Left ventricle myocardium inferior (tissue), 1 donor: Measurements from ENCODE around the gene NXN. TPM values are rescaled to one million over a fixed set of nuclear protein-coding genes. Genes with fewer than 3 reads are reported as not detected.
"Not testable (repeated sequence)": the region's sequence is repeated elsewhere in the genome, so short reads cannot be mapped to it uniquely, and the experiment has no call there.

Source experiments
- DNase-seq: peaks from one replicate; pipeline ENCODE4 v3.0.0-alpha.2; 2020
- H3K27ac ChIP-seq: fragments of 200-600 bp; replicated peaks from 2 replicates; pipeline ENCODE4 v1.8.0; 2021
- H3K27me3 ChIP-seq: fragments of 200-600 bp; 2 replicates; pipeline ENCODE4 v1.8.0; 2021; ENCODE audit warnings: low read depth
- H3K36me3 ChIP-seq: fragments of 200-600 bp; 2 replicates; pipeline ENCODE4 v1.8.0; 2021
- H3K4me1 ChIP-seq: fragments of 200-600 bp; 2 replicates; pipeline ENCODE4 v1.8.0; 2021
- H3K4me3 ChIP-seq: fragments of 200-600 bp; 2 replicates; pipeline ENCODE4 v1.8.0; 2021; ENCODE audit warnings: mild to moderate bottlenecking, moderate library complexity
- H3K9me3 ChIP-seq: fragments of 200-600 bp; replicated peaks from 2 replicates; pipeline ENCODE4 v1.8.0; 2021
- CTCF ChIP-seq: fragments of 200-600 bp; IDR thresholded peaks from 2 replicates; pipeline ENCODE4 v1.8.0; 2021; ENCODE audit warnings: antibody characterized with exemption, mild to moderate bottlenecking, borderline replicate concordance
- intact Hi-C: fragments of 100-400 bp; cut with micrococcal nuclease; formaldehyde crosslinking; loops from one replicate; pipeline ENCODE4 v1.11.0; 2022
- total RNA-seq: library from RNA; stranded (reverse); fragmentation: NEBNext Ultra II Directional; extraction: Animal tissue kit (Norgen Biotek cat#: 25700); gene quantifications from one replicate; pipeline ENCODE4 v1.2.1, GENCODE V29; 2021
- donor health status: DM: no; HTN: yes; CAD: no; lungs with severe emphysema.

The NXN gene
- total RNA-seq, 1 donor from 2014 or later = 13.8 TPM

- Histone ChIP-seq H3K36me3 (no peaks in the 10 kb centered on the region), H3K9me3 (no peaks in the 10 kb centered on the region), H3K4me1 (peaks cover 33% of the 10 kb centered on the region), H3K27ac (no peak overlapping the region), H3K4me3 (no peak overlapping the region), H3K27me3 (no peaks in the 10 kb centered on the region)
- DNase-seq = no peak
- intact Hi-C loops = no loop called here
- no peak for TF ChIP-seq CTCF
Measured at GRCh38 chr17:953767-954166, 25.8 kb downstream of the NXN start.

- H3K4me3 ChIP-seq, DNase-seq, intact Hi-C loops, H3K9me3 ChIP-seq, H3K27me3 ChIP-seq, H3K36me3 ChIP-seq, H3K27ac ChIP-seq: not testable (repeated sequence)
- H3K4me1 ChIP-seq = peaks cover 26% of the 10 kb centered on the region
Measured at GRCh38 chr17:952592-952991, 27.0 kb downstream of the NXN start.

GRCh38 chr17:951325-952132 lies 28.0 kb downstream of the NXN start:
- H3K4me3 ChIP-seq = peak overlapping the region; percentile 34
- no peaks in the 10 kb centered on the region for H3K27me3 ChIP-seq
- no peak overlapping the region for H3K27ac ChIP-seq
- H3K36me3 ChIP-seq = no peaks in the 10 kb centered on the region
- TF ChIP-seq CTCF = no peak
- H3K9me3 ChIP-seq = no peaks in the 10 kb centered on the region
- peaks cover 25% of the 10 kb centered on the region for H3K4me1 ChIP-seq
- no peak for DNase-seq
- intact Hi-C loops = no loop called here

GRCh38 chr17:949623-950303 lies 29.8 kb downstream of the NXN start:
- Histone ChIP-seq H3K27ac (no peak overlapping the region), H3K36me3 (no peaks in the 10 kb centered on the region), H3K27me3 (no peaks in the 10 kb centered on the region), H3K4me3 (no peak overlapping the region), H3K4me1 (peaks cover 22% of the 10 kb centered on the region), H3K9me3 (no peaks in the 10 kb centered on the region)
- no peak for TF ChIP-seq CTCF
- DNase-seq = no peak
- intact Hi-C loops = no loop called here

GRCh38 chr17:948284-948852 lies 31.2 kb downstream of the NXN start:
- intact Hi-C loops = no loop called here
- no peak for DNase-seq
- peaks cover 15% of the 10 kb centered on the region for H3K4me1 ChIP-seq
- H3K36me3 ChIP-seq = no peaks in the 10 kb centered on the region
- no peaks in the 10 kb centered on the region for H3K9me3 ChIP-seq
- no peak for TF ChIP-seq CTCF
- H3K27ac ChIP-seq = no peak overlapping the region
- H3K27me3 ChIP-seq = no peaks in the 10 kb centered on the region
- H3K4me3 ChIP-seq = no peak overlapping the region
